BJ (cell line): ENCODE measurements around the gene WDPCP. TPM values are rescaled to one million over a fixed set of nuclear protein-coding genes. Genes with fewer than 3 reads are reported as not detected.

Experiments used
- CTCF ChIA-PET: fragments of 350-600 bp; formaldehyde crosslinking; extraction: SDS; loops from one replicate; lab custom pipeline; 2021; ENCODE audit warnings: antibody characterized with exemption, inconsistent platforms; lab: Yijun Ruan, JAX
- POLR2A ChIA-PET: fragments of 300-600 bp; sonication (Branson Sonifier 250); formaldehyde crosslinking; extraction: SDS; loops from one replicate; lab custom pipeline; 2021; ENCODE audit warnings: antibody characterized with exemption; lab: Charles Lee
- DNase-seq: peaks from one replicate; pipeline ENCODE4 v3.0.0-alpha.2; 2011; ENCODE audit warnings: low read depth
- H3K27me3 ChIP-seq: 2 replicates; pipeline ENCODE4 v1.6.0; 2011; ENCODE audit warnings: low read length; ENCODE audit not compliant: control insufficient read depth, insufficient read depth
- H3K36me3 ChIP-seq: 2 replicates; pipeline ENCODE4 v1.5.1; 2011; ENCODE audit warnings: low read length; ENCODE audit not compliant: control insufficient read depth, insufficient read depth
- H3K4me3 ChIP-seq: 2 replicates; pipeline ENCODE4 v1.5.1; 2011; ENCODE audit warnings: low read depth, mild to moderate bottlenecking, control low read depth, low read length
- polyA plus RNA-seq: library from polyadenylated mRNA; depleted of rRNA; stranded (reverse); fragments of >200 nt; gene quantifications from 2 replicates; pipeline ENCODE4 v1.2.3, GENCODE V29; 2011
- TF ChIP-seq, protein P1 (sequence below): IDR thresholded peaks from 2 replicates; pipeline ENCODE4 v1.5.1; 2011; ENCODE audit warnings: low read depth, mild to moderate bottlenecking, control low read depth, inconsistent platforms, low read length, moderate library complexity; ENCODE audit not compliant: insufficient read depth

WDPCP gene
- polyA plus RNA-seq, 1 experiment = 4.2 TPM

GRCh38 chr2:63438181-63438580, 150.1 kb downstream of the WDPCP start:
- Histone ChIP-seq H3K36me3 (no peaks in the 10 kb centered on the region), H3K27me3 (no peaks in the 10 kb centered on the region), H3K4me3 (no peak overlapping the region)
- CTCF ChIA-PET = interaction anchor here (1.3 to 3.1 kb wide), 2 partner anchors 13 to 15 kb away, joined by 5 to 14 read pairs; no protein-coding TSS in a partner anchor
- POLR2A ChIA-PET = no interaction called here
- TF ChIP-seq, protein P1, sequence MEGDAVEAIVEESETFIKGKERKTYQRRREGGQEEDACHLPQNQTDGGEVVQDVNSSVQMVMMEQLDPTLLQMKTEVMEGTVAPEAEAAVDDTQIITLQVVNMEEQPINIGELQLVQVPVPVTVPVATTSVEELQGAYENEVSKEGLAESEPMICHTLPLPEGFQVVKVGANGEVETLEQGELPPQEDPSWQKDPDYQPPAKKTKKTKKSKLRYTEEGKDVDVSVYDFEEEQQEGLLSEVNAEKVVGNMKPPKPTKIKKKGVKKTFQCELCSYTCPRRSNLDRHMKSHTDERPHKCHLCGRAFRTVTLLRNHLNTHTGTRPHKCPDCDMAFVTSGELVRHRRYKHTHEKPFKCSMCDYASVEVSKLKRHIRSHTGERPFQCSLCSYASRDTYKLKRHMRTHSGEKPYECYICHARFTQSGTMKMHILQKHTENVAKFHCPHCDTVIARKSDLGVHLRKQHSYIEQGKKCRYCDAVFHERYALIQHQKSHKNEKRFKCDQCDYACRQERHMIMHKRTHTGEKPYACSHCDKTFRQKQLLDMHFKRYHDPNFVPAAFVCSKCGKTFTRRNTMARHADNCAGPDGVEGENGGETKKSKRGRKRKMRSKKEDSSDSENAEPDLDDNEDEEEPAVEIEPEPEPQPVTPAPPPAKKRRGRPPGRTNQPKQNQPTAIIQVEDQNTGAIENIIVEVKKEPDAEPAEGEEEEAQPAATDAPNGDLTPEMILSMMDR = no peak
- no peak for DNase-seq

DNA sequence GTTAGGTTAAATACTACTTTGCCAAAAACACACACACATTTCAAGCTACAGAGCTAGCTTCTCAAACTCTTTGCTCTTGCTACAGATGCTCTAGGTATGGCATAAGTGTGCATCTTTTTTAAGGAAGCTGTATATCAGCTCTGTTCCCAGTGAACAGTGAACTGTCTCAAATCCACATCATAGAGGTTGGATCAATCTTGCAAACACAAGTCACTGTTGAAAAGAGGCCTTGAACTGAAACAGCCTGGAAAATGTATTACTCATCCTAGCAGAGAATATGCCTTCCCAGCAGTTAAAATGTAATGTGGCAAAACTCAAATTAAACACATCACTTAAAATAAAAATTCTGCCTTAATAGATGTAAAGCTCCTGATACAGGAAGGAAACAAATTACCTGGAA, 151.8 kb downstream of the WDPCP start:
- Histone ChIP-seq H3K27me3 (no peaks in the 10 kb centered on the region), H3K36me3 (no peaks in the 10 kb centered on the region), H3K4me3 (no peak overlapping the region)
- TF ChIP-seq, protein P1 = no peak
- ChIA-PET CTCF (interaction anchor here (3.1 kb wide), 1 partner anchor 11 kb away, joined by 14 read pairs; no protein-coding TSS in a partner anchor), POLR2A (no interaction called here)
- DNase-seq = no peak

DNA sequence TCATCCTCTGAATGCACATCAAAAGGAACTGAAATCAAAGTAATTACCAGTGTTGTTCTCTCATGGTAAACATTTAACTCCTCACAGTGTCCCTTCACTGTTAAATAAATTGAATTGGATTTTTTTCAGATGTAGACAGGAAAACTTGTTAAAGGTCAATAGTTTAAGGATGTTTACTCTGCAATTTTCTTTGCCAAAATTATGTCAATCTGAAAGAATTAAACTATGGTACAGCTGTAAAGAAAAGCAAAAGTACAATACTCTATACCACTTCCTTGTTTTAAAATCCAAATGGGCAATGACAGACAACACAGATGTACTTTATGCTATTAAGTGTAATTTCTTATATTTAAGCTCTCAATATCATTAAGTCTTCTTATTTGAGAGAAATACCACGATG, 153.2 kb downstream of the WDPCP start:
- Histone ChIP-seq H3K27me3 (no peaks in the 10 kb centered on the region), H3K4me3 (no peak overlapping the region), H3K36me3 (no peaks in the 10 kb centered on the region)
- ChIA-PET CTCF (interaction anchor here (1.9 to 3.1 kb wide), 2 partner anchors 10 kb away, joined by 5 to 14 read pairs; no protein-coding TSS in a partner anchor), POLR2A (no interaction called here)
- DNase-seq = no peak
- TF ChIP-seq, protein P1 = no peak

DNA sequence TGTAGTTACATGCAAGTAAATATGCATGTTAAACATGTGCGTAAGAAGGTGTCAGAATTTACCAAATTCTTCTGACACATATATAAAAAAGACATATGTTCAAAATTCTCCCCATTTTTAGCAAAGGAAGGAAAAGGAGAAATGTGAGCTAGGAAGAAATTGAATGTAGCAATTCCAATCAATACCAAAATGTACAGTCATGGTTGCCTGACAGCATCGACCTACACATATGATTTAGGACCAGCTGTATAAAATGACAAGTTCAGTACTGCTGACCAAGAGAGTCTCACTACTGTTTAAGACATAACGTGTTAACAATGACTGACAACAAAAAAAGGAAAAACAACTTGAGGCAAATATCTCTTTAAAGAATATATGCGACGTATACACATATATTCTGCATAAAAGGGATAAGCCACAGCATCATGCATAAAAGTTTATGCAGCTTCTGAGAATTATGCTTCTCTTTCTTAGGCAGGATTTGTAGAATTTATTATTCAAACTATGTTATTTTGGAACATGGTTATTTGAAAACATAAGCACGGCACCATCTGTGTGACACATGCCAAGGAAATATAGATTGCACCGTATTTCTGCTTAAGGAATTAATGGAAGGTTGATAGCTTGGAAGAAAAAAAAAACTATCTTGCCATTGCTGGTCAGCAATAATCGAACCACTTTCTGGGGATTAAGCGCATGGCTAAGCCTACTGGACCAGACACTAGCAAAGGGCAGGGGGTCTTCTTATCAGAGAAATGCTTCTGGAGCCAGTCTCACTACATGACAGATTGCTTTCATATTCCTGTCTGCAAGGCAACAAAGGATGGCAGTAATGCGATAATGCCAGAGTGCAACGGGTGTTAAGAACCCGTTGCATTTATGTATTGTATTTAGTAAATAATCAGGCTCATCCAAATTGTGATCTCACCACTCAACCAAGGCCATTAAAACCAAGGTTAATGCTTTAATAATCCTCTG, 154.0 kb downstream of the WDPCP start:
- no peak for DNase-seq
- ChIA-PET POLR2A (no interaction called here), CTCF (interaction anchor here (1.9 kb wide), 1 partner anchor 9 kb away, joined by 5 read pairs; no protein-coding TSS in a partner anchor)
- H3K4me3 ChIP-seq = no peak overlapping the region
- TF ChIP-seq, protein P1 = no peak
- no peaks in the 10 kb centered on the region for H3K27me3 ChIP-seq
- H3K36me3 ChIP-seq = no peaks in the 10 kb centered on the region

DNA sequence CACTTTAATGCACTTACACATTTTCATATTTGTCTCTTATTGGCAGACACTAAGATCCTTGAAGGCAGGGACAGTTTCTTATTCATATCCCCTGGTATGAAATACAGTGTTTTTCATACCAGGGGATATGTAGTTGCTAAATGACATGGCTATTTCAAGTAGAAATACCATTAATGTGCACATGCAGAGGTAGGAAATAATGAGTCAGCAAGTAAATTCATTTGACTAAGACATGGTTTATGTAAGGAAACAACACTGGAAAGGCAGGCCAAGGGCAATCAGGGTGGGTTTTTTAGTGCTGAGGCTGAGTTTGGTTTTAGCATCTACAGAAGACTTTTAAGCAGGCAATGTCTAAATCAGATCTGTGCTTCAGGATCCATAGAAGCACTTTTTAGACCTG, 155.9 kb downstream of the WDPCP start:
- POLR2A ChIA-PET = no interaction called here
- H3K4me3 ChIP-seq = no peak overlapping the region
- no peak for DNase-seq
- no peaks in the 10 kb centered on the region for H3K36me3 ChIP-seq
- TF ChIP-seq, protein P1 = no peak
- no peaks in the 10 kb centered on the region for H3K27me3 ChIP-seq
- CTCF ChIA-PET = interaction anchor here (0.7 kb wide), 1 partner anchor 8 kb away, joined by 3 read pairs; no protein-coding TSS in a partner anchor
